PFSK-1 (cell line): ENCODE data around the gene WIZ.

Source experiments
- FOXP2 ChIP-seq: optimal IDR thresholded peaks from 2 replicates; pipeline ENCODE3; 2011; ENCODE audit warnings: borderline replicate concordance, control low read depth, inconsistent platforms; ENCODE audit not compliant: insufficient read depth; ENCODE audit errors: extremely low read length, extremely low read depth
- POLR2AphosphoS5 ChIP-seq: IDR thresholded peaks from 2 replicates; pipeline ENCODE4 v1.6.1; 2012; ENCODE audit warnings: low read depth, mild to moderate bottlenecking, control low read depth, low read length, moderate library complexity
- SIN3A ChIP-seq: IDR thresholded peaks from 2 replicates; pipeline ENCODE4 v1.6.1; 2012; ENCODE audit warnings: mild to moderate bottlenecking, low read length, moderate library complexity, borderline replicate concordance; ENCODE audit not compliant: insufficient read depth
- TAF1 ChIP-seq: IDR thresholded peaks from 2 replicates; pipeline ENCODE4 v1.6.1; 2012; ENCODE audit warnings: low read length, control low read depth, borderline replicate concordance; ENCODE audit not compliant: insufficient read depth
- TF ChIP-seq, protein P1 (sequence below), 2 experiments: IDR thresholded peaks; 2 replicates each; pipeline versions ENCODE4 v1.6.1 to v1.8.0; 2011 to 2012; ENCODE audit warnings: low read depth in 2 of 2, low read length in 2 of 2, control low read depth in 1 of 2, inconsistent platforms in 1 of 2, mild to moderate bottlenecking in 1 of 2, moderate library complexity in 1 of 2; ENCODE audit not compliant: insufficient read depth in 1 of 2

DNA sequence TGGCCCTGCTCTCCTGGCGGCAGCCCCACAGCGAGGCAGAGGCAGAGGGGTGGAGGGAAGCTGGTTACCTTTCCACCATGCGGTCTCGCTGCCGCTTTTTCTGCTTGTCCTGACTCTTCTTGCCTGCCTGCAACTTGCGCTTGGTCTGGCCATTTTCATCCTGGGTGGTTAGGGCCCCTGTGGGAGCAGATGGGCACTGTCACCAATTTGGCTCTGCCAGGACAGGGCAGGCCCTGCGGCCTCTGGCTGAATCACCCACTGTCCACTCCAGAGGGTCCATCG, 50.6 kb downstream of the WIZ start:
- TF ChIP-seq TAF1 (no peak), SIN3A (no peak), POLR2AphosphoS5 (no peak), FOXP2 (no peak)
- TF ChIP-seq, protein P1, sequence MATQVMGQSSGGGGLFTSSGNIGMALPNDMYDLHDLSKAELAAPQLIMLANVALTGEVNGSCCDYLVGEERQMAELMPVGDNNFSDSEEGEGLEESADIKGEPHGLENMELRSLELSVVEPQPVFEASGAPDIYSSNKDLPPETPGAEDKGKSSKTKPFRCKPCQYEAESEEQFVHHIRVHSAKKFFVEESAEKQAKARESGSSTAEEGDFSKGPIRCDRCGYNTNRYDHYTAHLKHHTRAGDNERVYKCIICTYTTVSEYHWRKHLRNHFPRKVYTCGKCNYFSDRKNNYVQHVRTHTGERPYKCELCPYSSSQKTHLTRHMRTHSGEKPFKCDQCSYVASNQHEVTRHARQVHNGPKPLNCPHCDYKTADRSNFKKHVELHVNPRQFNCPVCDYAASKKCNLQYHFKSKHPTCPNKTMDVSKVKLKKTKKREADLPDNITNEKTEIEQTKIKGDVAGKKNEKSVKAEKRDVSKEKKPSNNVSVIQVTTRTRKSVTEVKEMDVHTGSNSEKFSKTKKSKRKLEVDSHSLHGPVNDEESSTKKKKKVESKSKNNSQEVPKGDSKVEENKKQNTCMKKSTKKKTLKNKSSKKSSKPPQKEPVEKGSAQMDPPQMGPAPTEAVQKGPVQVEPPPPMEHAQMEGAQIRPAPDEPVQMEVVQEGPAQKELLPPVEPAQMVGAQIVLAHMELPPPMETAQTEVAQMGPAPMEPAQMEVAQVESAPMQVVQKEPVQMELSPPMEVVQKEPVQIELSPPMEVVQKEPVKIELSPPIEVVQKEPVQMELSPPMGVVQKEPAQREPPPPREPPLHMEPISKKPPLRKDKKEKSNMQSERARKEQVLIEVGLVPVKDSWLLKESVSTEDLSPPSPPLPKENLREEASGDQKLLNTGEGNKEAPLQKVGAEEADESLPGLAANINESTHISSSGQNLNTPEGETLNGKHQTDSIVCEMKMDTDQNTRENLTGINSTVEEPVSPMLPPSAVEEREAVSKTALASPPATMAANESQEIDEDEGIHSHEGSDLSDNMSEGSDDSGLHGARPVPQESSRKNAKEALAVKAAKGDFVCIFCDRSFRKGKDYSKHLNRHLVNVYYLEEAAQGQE (IDR thresholded peaks at IDR 0.05; ENCODE audit: insufficient read depth in 1 of 2, low read depth in 2 of 2, low read length in 2 of 2) = no peak
